ENCODE results near the gene POMT1.
"Not testable (repeated sequence)": the region's sequence is repeated elsewhere in the genome, so short reads cannot be mapped to it uniquely, and the experiment has no call there.

POMT1 gene

GRCh38 chr9:131502781-131503625 lies at the start of gene POMT1:
Gene POMT1 (plus strand): TSS chr9:131502918. CDS start chr9:131504219, 1,301 bp downstream.
- DNase-seq (peak; percentile 91), ATAC-seq (peak; percentile 54)

GRCh38 chr9:131454028-131454427 lies 48.7 kb upstream of the POMT1 start:
- no peak for ATAC-seq

GRCh38 chr9:131455655-131456054 lies 47.1 kb upstream of the POMT1 start:
- DNase-seq, ATAC-seq: not testable (repeated sequence)

More at GRCh38 chr9:131454028-131454427, 48.7 kb upstream of the POMT1 start:
- no peak for DNase-seq

- DNase-seq (no peak), ATAC-seq (no peak)
Measured at GRCh38 chr9:131457746-131458145, 45.0 kb upstream of the POMT1 start.

GRCh38 chr9:131459056-131459455 lies 43.7 kb upstream of the POMT1 start:
- ATAC-seq (no peak), DNase-seq (no peak)

- ATAC-seq: no peak
- no peak for DNase-seq
Measured at GRCh38 chr9:131461166-131461565, 41.6 kb upstream of the POMT1 start.

GRCh38 chr9:131464354-131465000 lies 38.2 kb upstream of the POMT1 start:
- no peak for ATAC-seq
- no peak for DNase-seq

- DNase-seq: no peak
Measured at GRCh38 chr9:131465401-131465800, 37.3 kb upstream of the POMT1 start.

GRCh38 chr9:131467214-131467935 lies 35.3 kb upstream of the POMT1 start:
- no peak for DNase-seq
- no peak for ATAC-seq

More at GRCh38 chr9:131465401-131465800, 37.3 kb upstream of the POMT1 start:
- ATAC-seq: no peak

GRCh38 chr9:131468031-131468430 lies 34.7 kb upstream of the POMT1 start:
- ATAC-seq (no peak), DNase-seq (no peak)

GRCh38 chr9:131469356-131469755 lies 33.4 kb upstream of the POMT1 start:
- ATAC-seq (no peak), DNase-seq (no peak)

GRCh38 chr9:131469951-131470350 lies 32.8 kb upstream of the POMT1 start:
- ATAC-seq: no peak
- DNase-seq: no peak

GRCh38 chr9:131470581-131470991 lies 32.1 kb upstream of the POMT1 start:
- no peak for ATAC-seq
- DNase-seq: no peak

GRCh38 chr9:131472085-131472484 lies 30.6 kb upstream of the POMT1 start:
- DNase-seq, ATAC-seq: not testable (repeated sequence)

GRCh38 chr9:131473198-131473885 lies 29.4 kb upstream of the POMT1 start:
- no peak for DNase-seq
- no peak for ATAC-seq

- ATAC-seq (no peak), DNase-seq (no peak)
Measured at GRCh38 chr9:131473891-131474290, 28.8 kb upstream of the POMT1 start.

- ATAC-seq (no peak), DNase-seq (no peak)
Measured at GRCh38 chr9:131474711-131475110, 28.0 kb upstream of the POMT1 start.

- DNase-seq: no peak
Measured at GRCh38 chr9:131475111-131475955, 27.4 kb upstream of the POMT1 start.

GRCh38 chr9:131475956-131476776 lies 26.6 kb upstream of the POMT1 start:
- ATAC-seq (no peak), DNase-seq (no peak)

More at GRCh38 chr9:131475111-131475955, 27.4 kb upstream of the POMT1 start:
- no peak for ATAC-seq

- ATAC-seq (no peak), DNase-seq (no peak)
Measured at GRCh38 chr9:131476777-131477345, 25.9 kb upstream of the POMT1 start.
